GM12878 (cell line): ENCODE data around the gene OLFML2B. TPM values are rescaled to one million over a fixed set of nuclear protein-coding genes. Genes with fewer than 3 reads are reported as not detected.

Experiments
- ATAC-seq: fragments of 200-7000 bp; cut with Tn5 transposase; 3 replicates; pipeline ENCODE4 v1.9.1; 2020; ENCODE audit warnings: mild to moderate bottlenecking, moderate library complexity
- BruUV-seq: library from RNA; stranded (reverse); fragments of 400-500 nt; replicated peaks from 2 replicates; lab custom pipeline; 2021; lab: Mats Ljungman, UMichigan
- CTCF ChIA-PET: fragments of 300-600 bp; sonication (Branson Sonifier 250); formaldehyde crosslinking; extraction: SDS; loops from one replicate; lab custom pipeline; 2021; ENCODE audit warnings: inconsistent platforms; lab: Yijun Ruan, JAX
- POLR2A ChIA-PET: fragments of 350-600 bp; formaldehyde crosslinking; extraction: SDS; loops from one replicate; lab custom pipeline; 2021; ENCODE audit warnings: inconsistent platforms; lab: Charles Lee
- RAD21 ChIA-PET: fragments of 300-600 bp; sonication (Branson Sonifier 250); formaldehyde crosslinking; loops from one replicate; lab custom pipeline; 2023; ENCODE audit warnings: antibody characterized with exemption; ENCODE audit not compliant: unreplicated experiment; lab: Charles Lee
- SMC1A ChIA-PET: fragments of 300-600 bp; sonication (Branson Sonifier 250); formaldehyde crosslinking; loops from one replicate; lab custom pipeline; 2023; ENCODE audit not compliant: unreplicated experiment, uncharacterized antibody; lab: Charles Lee
- DNase-seq: peaks from one replicate; pipeline ENCODE4 v3.0.0-alpha.2; 2011; ENCODE audit warnings: low read depth, low spot score
- FAIRE-seq: peaks from 3 replicates; lab custom pipeline; 2011; peaks lifted over from hg19 to GRCh38; lab: Jason Lieb, UNC
- H2AFZ ChIP-seq: 2 replicates; pipeline ENCODE4 v1.6.0; 2011; ENCODE audit warnings: low read depth, low read length, control low read depth; ENCODE audit not compliant: control insufficient read depth
- H3K27ac ChIP-seq: 2 replicates; pipeline ENCODE4 v1.5.1; 2011; ENCODE audit warnings: control low read depth; ENCODE audit not compliant: control insufficient read depth, insufficient read depth
- H3K27me3 ChIP-seq, 2 experiments: replicated peaks in 1 of 2; 2 replicates each; pipeline versions ENCODE4 v1.6.0 to v1.6.1; 2011; ENCODE audit warnings: low read length in 1 of 2; ENCODE audit not compliant: control insufficient read depth in 2 of 2, insufficient read depth in 2 of 2
- H3K36me3 ChIP-seq, 2 experiments: 2 replicates each; pipeline ENCODE4 v1.5.1; 2011; ENCODE audit warnings: low read length in 1 of 2; ENCODE audit not compliant: control insufficient read depth in 2 of 2, insufficient read depth in 2 of 2
- H3K4me1 ChIP-seq: 2 replicates; pipeline ENCODE4 v1.6.1; 2011; ENCODE audit warnings: mild to moderate bottlenecking, low read length, moderate library complexity, mixed read lengths; ENCODE audit not compliant: control insufficient read depth, insufficient read depth
- H3K4me2 ChIP-seq: 2 replicates; pipeline ENCODE4 v1.6.0; 2011; ENCODE audit warnings: control low read depth; ENCODE audit not compliant: control insufficient read depth, insufficient read depth
- H3K4me3 ChIP-seq: fragments of 200-600 bp; sonication (generic); 2 replicates; pipeline ENCODE4 v1.5.1; 2016
- H3K79me2 ChIP-seq: 2 replicates; pipeline ENCODE4 v1.6.0; 2011; ENCODE audit warnings: low read length; ENCODE audit not compliant: control insufficient read depth, insufficient read depth
- H3K9ac ChIP-seq: 2 replicates; pipeline ENCODE4 v1.8.0; 2011; ENCODE audit warnings: low read length, control low read depth, mixed read lengths; ENCODE audit not compliant: control insufficient read depth, insufficient read depth
- H3K9me3 ChIP-seq: replicated peaks from 3 replicates; pipeline ENCODE4 v1.5.1; 2011; ENCODE audit warnings: mild to moderate bottlenecking, low read length; ENCODE audit not compliant: control insufficient read depth, insufficient read depth
- H4K20me1 ChIP-seq: 2 replicates; pipeline ENCODE4 v1.6.0; 2011; ENCODE audit not compliant: control insufficient read depth, insufficient read depth
- CEBPZ ChIP-seq: fragments of 150-350 bp; IDR thresholded peaks from 2 replicates; pipeline ENCODE4 v1.6.1; 2016; ENCODE audit warnings: low read depth, low read length
- EP300 ChIP-seq, 2 experiments: fragments of 150-350 bp in 1 of 2; IDR thresholded peaks; 2 replicates each; pipeline ENCODE4 v1.6.1; 2011 to 2012; ENCODE audit warnings: low read depth in 2 of 2, low read length in 2 of 2, borderline replicate concordance in 1 of 2, improper control_type of control experiment in 1 of 2, inconsistent platforms in 1 of 2; ENCODE audit not compliant: control insufficient read depth in 1 of 2
- KLF5 ChIP-seq: fragments of 450-650 bp; IDR thresholded peaks from 2 replicates; pipeline ENCODE4 v1.6.1; 2014; ENCODE audit warnings: mild to moderate bottlenecking; ENCODE audit not compliant: partially characterized antibody
- NFYA ChIP-seq: IDR thresholded peaks from 2 replicates; pipeline ENCODE4 v1.6.1; 2011; ENCODE audit warnings: low read depth, mild to moderate bottlenecking, low read length, improper control_type of control experiment, borderline replicate concordance
- RELB ChIP-seq: fragments of 450-650 bp; IDR thresholded peaks from 2 replicates; pipeline ENCODE4 v1.6.1; 2017; ENCODE audit warnings: low read depth, mild to moderate bottlenecking, moderate library complexity
- REST ChIP-seq: IDR thresholded peaks from 2 replicates; pipeline ENCODE4 v1.6.1; 2012; ENCODE audit warnings: mild to moderate bottlenecking, low read depth, low read length
- SKIL ChIP-seq: fragments of 450-650 bp; IDR thresholded peaks from 2 replicates; pipeline ENCODE4 v1.6.1; 2017; ENCODE audit warnings: mild to moderate bottlenecking, low read depth, inconsistent platforms; ENCODE audit not compliant: poor library complexity, severe bottlenecking
- SP1 ChIP-seq: IDR thresholded peaks from one replicate; pipeline ENCODE4 v1.6.1; 2011; ENCODE audit warnings: low read depth, low read length
- USF2 ChIP-seq: IDR thresholded peaks from 2 replicates; pipeline ENCODE4 v1.6.1; 2011; ENCODE audit warnings: low read depth, low read length, improper control_type of control experiment, borderline replicate concordance
- ZNF207 ChIP-seq: fragments of 450-650 bp; IDR thresholded peaks from 2 replicates; pipeline ENCODE4 v1.6.1; 2014; ENCODE audit warnings: antibody characterized with exemption, mild to moderate bottlenecking, borderline replicate concordance
- ZNF24 ChIP-seq: fragments of 450-650 bp; IDR thresholded peaks from 2 replicates; pipeline ENCODE4 v1.6.1; 2017; ENCODE audit warnings: antibody characterized with exemption, mild to moderate bottlenecking
- WGBS: methylation state at CpG from one replicate; pipeline ENCODE4 v1.1.6; 2016; ENCODE audit warnings: low lambda C conversion rate; ENCODE audit not compliant: insufficient replicate concordance, insufficient coverage; ENCODE audit errors: missing lambda C conversion rate; 5-methylcytosine and 5-hydroxymethylcytosine counted together
- in situ Hi-C: fragments of 300-500 bp; cut with MboI; formaldehyde crosslinking; loops from 9 replicates; pipeline ENCODE4 v1.14.3; 2018; ENCODE audit warnings: mixed read lengths
- intact Hi-C: fragments of 100-400 bp; cut with micrococcal nuclease; formaldehyde crosslinking; loops from one replicate; pipeline ENCODE4 v1.14.2; 2022; ENCODE audit not compliant: unreplicated experiment
- polyA plus RNA-seq, 11 experiments: library from polyadenylated mRNA; depleted of rRNA in 4 of 11; unstranded in 6 of 11; stranded (reverse) in 5 of 11; fragments of >200 nt; fragmentation: Nextera tagmentation in 4 of 11; fragmentation: Illumina TruSeq in 1 of 11; extraction: Ambion mirVana in 4 of 11; extraction: Trizol in 1 of 11; gene quantifications; 1 replicate in 1 of 11; 2 replicates in 10 of 11; pipeline versions ENCODE4 v1.2.1 to v1.2.3, GENCODE V29; 2011 to 2016; ENCODE audit warnings: inconsistent platforms in 2 of 11, missing spikeins in 2 of 11, low read depth in 1 of 11
- total RNA-seq, 4 experiments: library from RNA; depleted of rRNA in 3 of 4; stranded (reverse); fragments of >200 nt in 3 of 4; fragmentation: Illumina TruSeq in 1 of 4; extraction: Trizol in 1 of 4; gene quantifications; 2 replicates each; pipeline versions ENCODE4 v1.2.1 to v1.2.3, GENCODE V29; 2013 to 2021

The OLFML2B gene
- total and polyA plus RNA-seq, 10 of the 15 experiments (the other 5 are each of a cell fraction or from before 2014, with no cell fraction given): not detected

- no peak overlapping the region for H3K4me3 ChIP-seq
- H3K79me2 ChIP-seq: no peaks in the 10 kb centered on the region
- no peaks in the 10 kb centered on the region for H3K27me3 ChIP-seq
- SMC1A ChIA-PET: no interaction called here
- intact Hi-C loops (no loop called here), in situ Hi-C loops (no loop called here)
- no peak overlapping the region for H3K4me2 ChIP-seq
- no peak for DNase-seq
- no peak for FAIRE-seq
- RAD21 ChIA-PET: no interaction called here
- 100% methylated on average over 2 of the region's 2 CpGs for WGBS
- no peaks in the 10 kb centered on the region for H3K4me1 ChIP-seq
- CTCF ChIA-PET: interaction anchor here (1.0 kb wide), 1 partner anchor 20 kb away, joined by 3 read pairs; no protein-coding TSS in a partner anchor
- POLR2A ChIA-PET: no interaction called here
- H3K27ac ChIP-seq: no peak overlapping the region
- no peak overlapping the region for H3K9ac ChIP-seq
- BruUV-seq: no TSS peak
- ATAC-seq: no peak
- H3K36me3 ChIP-seq: no peaks in the 10 kb centered on the region; a peak in 2 of 4 replicates
- no peaks in the 10 kb centered on the region for H3K9me3 ChIP-seq
- H4K20me1 ChIP-seq: no peaks in the 10 kb centered on the region
- H2AFZ ChIP-seq: no peak overlapping the region
- no peak for TF ChIP-seq SP1
- no peak for TF ChIP-seq KLF5
- no peak for TF ChIP-seq NFYA
- no peak for TF ChIP-seq CEBPZ
- TF ChIP-seq ZNF24: no peak
- no peak for TF ChIP-seq ZNF207
- no peak for TF ChIP-seq RELB
- no peak for TF ChIP-seq REST
- TF ChIP-seq EP300 (IDR thresholded peaks at IDR 0.05; ENCODE audit: borderline replicate concordance in 1 of 2, control insufficient read depth in 1 of 2, low read depth in 2 of 2, low read length in 2 of 2): no peak
- TF ChIP-seq USF2: no peak
- TF ChIP-seq SKIL: no peak
Observed at GRCh38 chr1:161949548-161949947, 74.1 kb downstream of the OLFML2B start.
